ENCODE data around the gene NDUFS8.

GRCh38 chr11:68031144-68031464 is 623 bp downstream of the NDUFS8 start:
- TF ChIP-seq POLR2A (IDR thresholded peaks at IDR 0.05; ENCODE audit: low read depth, low read length) (no peak), TAF1 (IDR thresholded peaks at IDR 0.05; ENCODE audit: low read depth, low read length) (no peak), POLR2AphosphoS5 (IDR thresholded peaks at IDR 0.05; ENCODE audit: low read depth, low read length) (no peak)
